SU-DHL-6 (cell line): Measurements from ENCODE around the gene VWA1.

ENCODE experiments used
- H2AFZ ChIP-seq: fragments of 200-600 bp; sonication (generic); 2 replicates; pipeline ENCODE4 v1.6.1; 2014; ENCODE audit warnings: low read depth, mild to moderate bottlenecking, moderate library complexity, mixed read lengths, antibody characterized with exemption, low read length; ENCODE audit not compliant: severe bottlenecking
- H3F3A ChIP-seq: fragments of 200-600 bp; shearing (Covaris generic); 2 replicates; pipeline ENCODE4 v1.6.0; 2016; ENCODE audit warnings: antibody characterized with exemption, mild to moderate bottlenecking; ENCODE audit not compliant: insufficient read depth
- H3K27ac ChIP-seq: fragments of 200-600 bp; sonication (generic); 2 replicates; pipeline ENCODE4 v1.5.1; 2016; ENCODE audit warnings: low read depth, mild to moderate bottlenecking, low read length, moderate library complexity, mixed read lengths
- H3K27me3 ChIP-seq: fragments of 200-600 bp; sonication (generic), shearing (Covaris generic); 2 replicates; pipeline ENCODE4 v1.6.0; 2014; ENCODE audit warnings: mild to moderate bottlenecking, low read length
- H3K36me3 ChIP-seq: fragments of 200-600 bp; sonication (generic); 2 replicates; pipeline ENCODE4 v1.6.1; 2014; ENCODE audit warnings: mild to moderate bottlenecking, low read length, mixed read lengths
- H3K4me2 ChIP-seq: fragments of 300-600, 200-600 bp; shearing (Covaris generic), sonication (generic); 2 replicates; pipeline ENCODE4 v1.6.0; 2014; ENCODE audit warnings: low read length, low read depth, mild to moderate bottlenecking; ENCODE audit not compliant: poor library complexity, severe bottlenecking
- H3K4me3 ChIP-seq: fragments of 200-600 bp; sonication (generic); 2 replicates; pipeline ENCODE4 v1.5.1; 2014; ENCODE audit warnings: antibody characterized with exemption, low read length, mild to moderate bottlenecking, mixed read lengths; ENCODE audit not compliant: insufficient read depth, poor library complexity, severe bottlenecking
- H3K79me2 ChIP-seq: fragments of 200-600 bp; sonication (generic); 2 replicates; pipeline ENCODE4 v1.6.1; 2014; ENCODE audit warnings: mild to moderate bottlenecking, low read length, moderate library complexity; ENCODE audit not compliant: insufficient read depth
- H3K9ac ChIP-seq: fragments of 200-600 bp; sonication (generic); 2 replicates; pipeline ENCODE4 v1.7.0; 2014; ENCODE audit warnings: mild to moderate bottlenecking, low read length
- H3K9me2 ChIP-seq: fragments of 200-600 bp; sonication (generic); replicated peaks from 2 replicates; pipeline ENCODE4 v1.6.1; 2014; ENCODE audit warnings: low read length; ENCODE audit not compliant: insufficient read depth
- H3K9me3 ChIP-seq: fragments of 200-600 bp; sonication (generic); 2 replicates; pipeline ENCODE4 v1.6.1; 2014; ENCODE audit warnings: low read length, mixed read lengths; ENCODE audit not compliant: insufficient read depth
- H4K20me1 ChIP-seq: fragments of 200-600 bp; sonication (generic); 2 replicates; pipeline ENCODE4 v1.6.1; 2014; ENCODE audit warnings: low read depth, mild to moderate bottlenecking, antibody characterized with exemption, low read length, moderate library complexity, mixed read lengths
- CTCF ChIP-seq: fragments of 200-600 bp; sonication (generic); IDR thresholded peaks from one replicate; pipeline ENCODE4 v1.5.1; 2017; ENCODE audit warnings: antibody characterized with exemption, mild to moderate bottlenecking, low read length, moderate library complexity; ENCODE audit not compliant: insufficient read depth, poor library complexity, severe bottlenecking
- EZH2phosphoT487 ChIP-seq: fragments of 200-600 bp; sonication (generic), shearing (Covaris generic); conservative IDR thresholded peaks from 2 replicates; pipeline ENCODE4 v1.6.1; 2018; ENCODE audit warnings: mild to moderate bottlenecking, antibody characterized with exemption, low read length, moderate library complexity, mixed read lengths

The VWA1 gene

GRCh38 chr1:1432274-1432950, 3.1 kb upstream of the VWA1 start:
- H4K20me1 ChIP-seq: no peaks in the 10 kb centered on the region
- H3K36me3 ChIP-seq: no peaks in the 10 kb centered on the region
- no peaks in the 10 kb centered on the region for H3K79me2 ChIP-seq
- H3K27me3 ChIP-seq: no peaks in the 10 kb centered on the region
- no peaks in the 10 kb centered on the region for H3F3A ChIP-seq
- no peak overlapping the region for H3K4me3 ChIP-seq
- no peak for TF ChIP-seq EZH2phosphoT487
- TF ChIP-seq CTCF: no peak
- H2AFZ ChIP-seq: no peak overlapping the region
- H3K9ac ChIP-seq: no peak overlapping the region
- H3K9me3 ChIP-seq: no peaks in the 10 kb centered on the region
- no peaks in the 10 kb centered on the region for H3K9me2 ChIP-seq
- H3K27ac ChIP-seq: no peak overlapping the region
- no peak overlapping the region for H3K4me2 ChIP-seq

GRCh38 chr1:1432951-1433803, 2.3 kb upstream of the VWA1 start:
- no peaks in the 10 kb centered on the region for H4K20me1 ChIP-seq
- no peak for TF ChIP-seq EZH2phosphoT487
- TF ChIP-seq CTCF: no peak
- H3K4me2 ChIP-seq: no peak overlapping the region
- no peaks in the 10 kb centered on the region for H3K9me2 ChIP-seq
- H3K27me3 ChIP-seq: no peaks in the 10 kb centered on the region
- no peaks in the 10 kb centered on the region for H3K79me2 ChIP-seq
- H2AFZ ChIP-seq: no peak overlapping the region
- H3K9me3 ChIP-seq: no peaks in the 10 kb centered on the region
- H3K36me3 ChIP-seq: no peaks in the 10 kb centered on the region
- no peak overlapping the region for H3K4me3 ChIP-seq
- H3K27ac ChIP-seq: no peak overlapping the region
- no peak overlapping the region for H3K9ac ChIP-seq
- H3F3A ChIP-seq: no peaks in the 10 kb centered on the region

DNA sequence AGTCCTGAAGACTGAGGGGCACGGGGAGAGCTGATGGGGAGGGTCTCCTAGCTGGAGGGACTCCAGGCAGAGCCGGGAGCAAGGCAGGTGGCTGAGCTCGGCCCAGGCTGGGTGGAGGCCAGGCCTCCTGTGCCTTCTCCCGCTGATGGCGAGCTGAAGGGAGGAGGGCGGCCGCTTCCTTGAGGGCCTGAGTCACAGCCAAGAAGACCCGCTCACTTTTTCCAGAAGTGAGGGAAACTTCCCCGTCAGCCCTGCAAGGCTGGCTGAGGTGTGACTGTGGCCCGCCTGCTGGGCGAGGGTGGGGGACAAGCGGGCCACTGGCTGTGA, 1.7 kb upstream of the VWA1 start:
- no peaks in the 10 kb centered on the region for H3K9me2 ChIP-seq
- H3K79me2 ChIP-seq: no peaks in the 10 kb centered on the region
- no peaks in the 10 kb centered on the region for H4K20me1 ChIP-seq
- H3K27ac ChIP-seq: no peak overlapping the region
- H3K9ac ChIP-seq: no peak overlapping the region
- no peaks in the 10 kb centered on the region for H3K9me3 ChIP-seq
- TF ChIP-seq EZH2phosphoT487 (no peak), CTCF (no peak)
- H3K4me3 ChIP-seq: no peak overlapping the region
- no peaks in the 10 kb centered on the region for H3F3A ChIP-seq
- H3K27me3 ChIP-seq: no peaks in the 10 kb centered on the region
- H3K36me3 ChIP-seq: no peaks in the 10 kb centered on the region
- no peak overlapping the region for H2AFZ ChIP-seq
- H3K4me2 ChIP-seq: no peak overlapping the region
